Activated T-helper 17 cell treated with anti-CD3 and anti-CD28 coated beads, Interleukin-2, amount 50 U/mL, for 72 hours (primary cell): ENCODE data around the gene FAM193B. TPM values are rescaled to one million over a fixed set of nuclear protein-coding genes. Genes with fewer than 3 reads are reported as not detected.
"Not testable (repeated sequence)": the region's sequence is repeated elsewhere in the genome, so short reads cannot be mapped to it uniquely, and the experiment has no call there.

Source experiments
- ATAC-seq: fragments of 150-1000 bp; cut with Tn5 transposase; replicated peaks from 2 replicates; pipeline ENCODE4 v1.10.0; 2021; ENCODE audit warnings: mild to moderate bottlenecking, moderate library complexity
- H3K27ac Mint-ChIP-seq: one replicate; pipeline ENCODE4 v1.8.0; 2022; ENCODE audit warnings: mixed read lengths
- H3K27me3 Mint-ChIP-seq: one replicate; pipeline ENCODE4 v1.8.0; 2022; ENCODE audit warnings: mixed read lengths
- H3K36me3 Mint-ChIP-seq: one replicate; pipeline ENCODE4 v1.8.0; 2022; ENCODE audit warnings: low read depth, mild to moderate bottlenecking, mixed read lengths
- H3K4me1 Mint-ChIP-seq: one replicate; pipeline ENCODE4 v1.8.0; 2022; ENCODE audit warnings: mixed read lengths
- H3K4me3 Mint-ChIP-seq: one replicate; pipeline ENCODE4 v1.8.0; 2022; ENCODE audit warnings: mild to moderate bottlenecking, mixed read lengths
- H3K9me3 Mint-ChIP-seq: one replicate; pipeline ENCODE4 v1.8.0; 2022; ENCODE audit warnings: mixed read lengths
- total RNA-seq, 2 donors: library from RNA; stranded (reverse); gene quantifications; one replicate each; pipeline ENCODE4 v1.2.3, GENCODE V29; 2022

The FAM193B gene
- total RNA-seq, 2 donors from 2014 or later, result 67.5 to 72.3 TPM

DNA sequence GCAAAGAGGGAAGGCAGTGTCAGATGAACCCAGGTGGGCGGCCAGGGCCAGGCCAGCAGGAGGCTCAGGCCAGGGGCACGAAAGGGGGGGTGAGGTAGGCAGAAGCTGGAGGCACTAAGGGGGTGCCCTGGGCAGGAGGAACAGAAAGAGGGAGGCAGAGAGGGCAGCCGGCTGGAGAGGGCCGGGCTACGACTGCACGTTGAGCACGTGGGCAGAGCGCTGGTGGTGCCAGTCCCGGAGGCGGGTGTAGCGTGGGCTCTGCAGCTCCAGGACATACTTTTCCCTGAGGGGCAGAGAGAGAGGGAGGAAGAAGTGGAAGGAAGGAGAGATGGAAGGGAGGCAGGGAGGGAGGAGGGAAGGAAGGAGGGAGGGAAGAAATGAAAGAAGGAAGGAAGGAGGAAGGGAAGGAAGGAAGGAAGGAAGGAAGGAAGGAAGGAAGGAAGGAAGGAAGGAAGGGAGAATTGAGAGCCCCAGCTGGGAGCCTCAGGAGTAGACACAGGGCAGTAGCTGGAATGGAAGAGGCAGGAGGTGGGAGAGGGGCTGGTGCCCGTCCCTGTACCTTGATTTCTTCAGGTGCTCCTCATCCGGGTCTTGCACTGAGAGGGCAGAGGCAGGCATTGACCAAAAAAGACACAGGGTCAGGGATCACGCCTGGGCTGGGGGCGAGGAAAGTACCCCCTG is 63.9 kb downstream of the FAM193B start:
- no peak overlapping the region for H3K4me3 Mint-ChIP-seq
- H3K4me1 Mint-ChIP-seq, result peaks cover 8% of the 10 kb centered on the region
- peaks cover 17% of the 10 kb centered on the region for H3K36me3 Mint-ChIP-seq
- H3K9me3 Mint-ChIP-seq, result no peaks in the 10 kb centered on the region
- no peaks in the 10 kb centered on the region for H3K27me3 Mint-ChIP-seq
- no peak for ATAC-seq
- H3K27ac Mint-ChIP-seq, result no peak overlapping the region

DNA sequence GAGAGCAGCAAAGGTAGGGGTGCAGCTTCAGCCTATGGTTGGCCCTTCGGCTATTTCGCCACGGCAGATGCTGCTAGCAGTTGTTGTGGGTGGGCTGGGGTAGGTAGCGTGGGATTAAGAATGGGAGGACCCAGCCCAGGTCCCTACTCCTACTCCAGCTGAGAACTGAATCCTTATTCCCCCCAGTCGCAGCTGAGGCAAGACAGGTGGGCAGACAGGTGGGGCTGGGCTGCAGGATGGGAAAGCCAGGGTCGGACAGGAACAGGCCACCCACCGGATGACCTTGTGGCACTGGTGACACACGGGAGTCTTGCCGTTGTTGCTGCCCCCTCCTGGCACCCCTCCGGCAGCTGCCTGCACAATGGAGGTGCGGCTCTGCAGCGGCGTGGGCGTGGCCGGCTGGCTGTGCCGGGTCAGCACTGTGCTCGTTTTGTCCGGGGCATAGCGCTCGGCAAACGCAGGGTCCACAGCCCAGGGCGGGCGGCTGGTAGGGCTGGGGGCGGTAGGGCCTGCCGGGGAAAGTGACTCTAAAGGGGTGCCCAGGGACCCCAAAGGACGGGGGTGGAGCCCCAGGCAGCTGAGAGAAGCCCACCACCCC is 65.1 kb downstream of the FAM193B start:
- H3K4me1 Mint-ChIP-seq, result peaks cover 8% of the 10 kb centered on the region
- H3K36me3 Mint-ChIP-seq, result peaks cover 17% of the 10 kb centered on the region
- no peak overlapping the region for H3K4me3 Mint-ChIP-seq
- ATAC-seq, result no peak
- no peaks in the 10 kb centered on the region for H3K9me3 Mint-ChIP-seq
- no peaks in the 10 kb centered on the region for H3K27me3 Mint-ChIP-seq
- no peak overlapping the region for H3K27ac Mint-ChIP-seq

GRCh38 chr5:177487975-177488374 is 66.4 kb downstream of the FAM193B start:
- Mint-ChIP-seq H3K9me3 (no peaks in the 10 kb centered on the region), H3K27ac (no peak overlapping the region), H3K27me3 (no peaks in the 10 kb centered on the region), H3K4me3 (no peak overlapping the region), H3K36me3 (peaks cover 17% of the 10 kb centered on the region), H3K4me1 (peaks cover 5% of the 10 kb centered on the region)
- no peak for ATAC-seq

DNA sequence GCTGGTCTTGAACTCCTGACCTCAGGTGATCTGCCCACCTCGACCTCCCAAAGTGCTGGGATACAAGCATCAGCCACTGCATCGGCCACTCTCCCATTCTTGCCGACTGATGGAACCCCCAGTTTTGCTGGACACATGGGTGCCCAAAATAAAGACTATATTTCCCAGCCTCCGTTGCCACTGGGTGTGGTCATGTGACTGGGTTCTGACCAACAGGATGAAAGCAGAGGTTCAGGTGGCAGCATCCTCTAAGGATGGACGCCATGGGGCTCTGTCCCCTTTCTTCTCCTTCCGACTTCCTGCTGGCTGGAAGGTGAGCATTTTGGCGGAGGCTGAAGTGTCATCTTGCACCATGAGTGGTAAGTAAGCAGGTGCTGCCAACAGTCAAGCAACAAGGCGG is 67.2 kb downstream of the FAM193B start:
- H3K36me3 Mint-ChIP-seq, result peaks cover 17% of the 10 kb centered on the region
- no peaks in the 10 kb centered on the region for H3K4me1 Mint-ChIP-seq
- no peak for ATAC-seq
- H3K27ac Mint-ChIP-seq, result no peak overlapping the region
- no peaks in the 10 kb centered on the region for H3K9me3 Mint-ChIP-seq
- no peak overlapping the region for H3K4me3 Mint-ChIP-seq
- no peaks in the 10 kb centered on the region for H3K27me3 Mint-ChIP-seq

GRCh38 chr5:177486256-177486655 is 68.1 kb downstream of the FAM193B start:
- Mint-ChIP-seq H3K36me3 (peaks cover 16% of the 10 kb centered on the region), H3K27me3 (no peaks in the 10 kb centered on the region), H3K4me1 (no peaks in the 10 kb centered on the region), H3K27ac (no peak overlapping the region), H3K4me3 (no peak overlapping the region), H3K9me3 (no peaks in the 10 kb centered on the region)
- no peak for ATAC-seq

DNA sequence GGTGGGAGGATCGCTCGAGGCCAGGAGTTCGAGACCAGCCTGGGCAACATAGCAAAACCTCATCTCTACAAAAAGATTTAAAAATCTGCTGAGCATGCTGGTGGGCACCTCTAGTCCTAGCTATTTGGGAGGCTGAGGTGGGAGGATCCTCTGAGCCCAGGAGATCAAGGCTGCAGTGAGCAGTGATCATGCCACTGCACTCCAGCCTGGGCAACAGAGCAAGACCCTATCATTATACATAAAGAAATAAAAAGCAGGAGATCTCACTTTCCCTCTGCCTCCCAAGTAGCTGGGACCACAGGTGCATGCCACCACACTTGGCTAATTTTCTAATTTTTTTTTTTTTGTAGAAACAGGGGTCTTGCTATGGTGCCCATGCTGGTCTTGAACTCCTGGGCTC is 68.6 kb downstream of the FAM193B start:
- peaks cover 11% of the 10 kb centered on the region for H3K36me3 Mint-ChIP-seq
- H3K27ac Mint-ChIP-seq, H3K4me1 Mint-ChIP-seq, H3K9me3 Mint-ChIP-seq, H3K27me3 Mint-ChIP-seq, ATAC-seq, H3K4me3 Mint-ChIP-seq: not testable (repeated sequence)

- H3K4me1 Mint-ChIP-seq, result no peaks in the 10 kb centered on the region
- no peaks in the 10 kb centered on the region for H3K27me3 Mint-ChIP-seq
- no peak for ATAC-seq
- no peak overlapping the region for H3K27ac Mint-ChIP-seq
- peaks cover 3% of the 10 kb centered on the region for H3K36me3 Mint-ChIP-seq
- H3K9me3 Mint-ChIP-seq, result no peaks in the 10 kb centered on the region
- H3K4me3 Mint-ChIP-seq, result no peak overlapping the region
These were observed 69.3 kb downstream of the FAM193B start for GRCh38 chr5:177484902-177485549.

DNA sequence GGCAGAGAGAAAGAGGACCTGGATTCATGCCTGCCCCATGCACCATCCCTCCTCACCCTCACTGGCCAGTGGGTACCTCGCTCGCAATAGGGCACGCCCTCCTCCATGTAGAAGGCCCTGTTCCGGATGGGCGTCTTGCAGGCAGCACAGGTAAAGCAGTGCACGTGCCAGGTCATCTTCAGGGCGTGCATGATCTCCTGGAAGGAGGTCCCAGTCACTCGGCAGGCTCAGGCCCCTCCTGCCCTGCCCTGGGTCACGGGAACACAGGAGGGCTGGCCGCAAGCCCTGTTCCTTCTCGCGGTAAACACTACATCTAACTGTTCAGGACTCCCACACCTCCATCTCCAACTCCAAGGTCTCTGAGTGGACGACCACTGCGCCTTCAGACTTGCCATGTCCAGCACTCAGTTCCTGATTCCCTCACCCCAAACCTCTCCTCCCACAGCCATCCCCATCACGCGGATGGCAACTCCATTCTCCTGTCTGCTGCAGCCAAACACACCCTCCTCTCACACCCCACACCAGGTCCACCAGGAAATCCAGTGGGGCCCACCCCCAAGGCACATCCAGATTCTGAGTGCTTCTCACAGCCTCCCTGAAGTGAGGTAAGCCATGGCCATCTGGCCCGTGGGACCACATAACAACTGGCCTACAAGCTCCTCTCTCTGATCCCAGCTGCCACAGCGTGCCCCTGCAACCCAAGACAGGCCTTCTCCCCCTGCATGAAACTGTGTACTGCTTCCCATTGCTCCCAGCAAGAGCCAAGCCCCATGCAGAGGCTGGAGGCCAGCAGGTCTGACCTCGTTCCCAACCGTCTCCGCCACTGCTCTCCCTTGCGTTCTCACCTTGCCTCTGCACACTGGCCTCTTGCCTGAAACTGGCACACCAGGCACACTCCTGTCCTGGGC is 70.1 kb downstream of the FAM193B start:
- no peaks in the 10 kb centered on the region for H3K36me3 Mint-ChIP-seq
- no peaks in the 10 kb centered on the region for H3K9me3 Mint-ChIP-seq
- ATAC-seq, result no peak
- H3K4me1 Mint-ChIP-seq, result no peaks in the 10 kb centered on the region
- H3K27ac Mint-ChIP-seq, result no peak overlapping the region
- H3K27me3 Mint-ChIP-seq, result no peaks in the 10 kb centered on the region
- no peak overlapping the region for H3K4me3 Mint-ChIP-seq

DNA sequence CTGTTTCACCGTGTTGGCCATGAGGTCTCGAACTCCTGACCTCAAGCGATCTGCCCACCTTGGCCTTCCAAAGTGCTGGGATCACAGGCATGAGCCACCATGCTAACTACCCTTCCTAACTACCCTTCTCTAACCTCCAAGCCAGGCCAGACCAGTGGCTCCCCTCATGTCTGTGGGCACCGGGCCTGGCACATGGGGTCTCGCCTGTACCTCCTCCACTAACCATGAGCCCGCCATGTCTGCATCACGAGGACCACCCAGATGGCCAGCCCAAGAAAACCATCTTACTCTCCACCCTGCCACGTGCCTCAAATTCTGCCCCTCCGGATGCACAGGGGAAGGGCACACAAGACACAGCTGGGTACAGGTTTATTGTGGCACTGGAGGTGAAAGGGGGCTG is 71.3 kb downstream of the FAM193B start:
- no peaks in the 10 kb centered on the region for H3K9me3 Mint-ChIP-seq
- no peak overlapping the region for H3K27ac Mint-ChIP-seq
- H3K4me1 Mint-ChIP-seq, result no peaks in the 10 kb centered on the region
- ATAC-seq, result no peak
- no peaks in the 10 kb centered on the region for H3K27me3 Mint-ChIP-seq
- no peaks in the 10 kb centered on the region for H3K36me3 Mint-ChIP-seq
- no peak overlapping the region for H3K4me3 Mint-ChIP-seq

DNA sequence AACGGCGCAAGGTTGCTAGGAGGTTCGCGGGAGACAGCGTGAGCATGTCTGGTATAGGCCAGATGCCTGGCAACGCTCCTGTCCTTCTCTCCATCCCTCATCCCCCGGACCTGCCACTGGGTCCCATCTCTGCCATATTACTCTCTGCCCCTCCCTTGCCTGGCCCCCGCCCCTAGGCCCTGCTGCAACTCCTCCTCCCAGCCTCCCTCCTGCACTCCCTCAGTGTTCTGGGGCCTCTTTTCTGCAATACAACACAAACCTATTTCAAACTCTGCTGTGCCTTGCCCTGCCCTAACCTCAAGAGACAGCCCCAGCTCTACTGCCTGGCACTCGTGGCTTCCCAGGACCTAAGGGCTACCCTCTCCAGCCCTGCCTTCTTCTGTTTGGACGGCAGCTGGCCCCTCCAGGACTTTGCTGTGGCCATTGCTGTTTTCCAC is 72.0 kb downstream of the FAM193B start:
- no peaks in the 10 kb centered on the region for H3K9me3 Mint-ChIP-seq
- H3K36me3 Mint-ChIP-seq, result no peaks in the 10 kb centered on the region
- no peak overlapping the region for H3K4me3 Mint-ChIP-seq
- no peaks in the 10 kb centered on the region for H3K4me1 Mint-ChIP-seq
- ATAC-seq, result no peak
- H3K27ac Mint-ChIP-seq, result no peak overlapping the region
- no peaks in the 10 kb centered on the region for H3K27me3 Mint-ChIP-seq

DNA sequence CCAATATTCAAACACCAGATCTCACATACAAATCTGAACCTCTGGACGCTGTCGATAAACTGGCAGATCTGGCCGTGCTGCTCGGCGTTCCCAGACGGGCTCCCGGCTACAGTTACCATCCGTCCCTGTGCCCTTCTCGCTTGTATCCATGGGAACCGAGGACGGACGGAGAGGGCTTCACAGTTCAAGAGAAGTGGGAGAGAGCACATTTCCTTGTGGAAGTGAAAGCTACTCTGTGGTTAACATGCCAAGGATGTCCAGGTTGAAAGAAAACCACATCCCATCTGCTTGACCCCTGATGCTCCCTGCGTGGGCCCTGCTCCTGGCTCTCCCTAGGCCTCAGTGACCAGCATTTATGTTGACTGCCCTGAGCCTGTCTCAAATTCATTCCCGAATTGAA is 74.6 kb downstream of the FAM193B start:
- Mint-ChIP-seq H3K27ac (peak overlapping the region; percentile 61), H3K27me3 (no peaks in the 10 kb centered on the region), H3K4me3 (no peak overlapping the region), H3K36me3 (no peaks in the 10 kb centered on the region), H3K4me1 (peaks cover 10% of the 10 kb centered on the region), H3K9me3 (no peaks in the 10 kb centered on the region)
- ATAC-seq, result no peak

DNA sequence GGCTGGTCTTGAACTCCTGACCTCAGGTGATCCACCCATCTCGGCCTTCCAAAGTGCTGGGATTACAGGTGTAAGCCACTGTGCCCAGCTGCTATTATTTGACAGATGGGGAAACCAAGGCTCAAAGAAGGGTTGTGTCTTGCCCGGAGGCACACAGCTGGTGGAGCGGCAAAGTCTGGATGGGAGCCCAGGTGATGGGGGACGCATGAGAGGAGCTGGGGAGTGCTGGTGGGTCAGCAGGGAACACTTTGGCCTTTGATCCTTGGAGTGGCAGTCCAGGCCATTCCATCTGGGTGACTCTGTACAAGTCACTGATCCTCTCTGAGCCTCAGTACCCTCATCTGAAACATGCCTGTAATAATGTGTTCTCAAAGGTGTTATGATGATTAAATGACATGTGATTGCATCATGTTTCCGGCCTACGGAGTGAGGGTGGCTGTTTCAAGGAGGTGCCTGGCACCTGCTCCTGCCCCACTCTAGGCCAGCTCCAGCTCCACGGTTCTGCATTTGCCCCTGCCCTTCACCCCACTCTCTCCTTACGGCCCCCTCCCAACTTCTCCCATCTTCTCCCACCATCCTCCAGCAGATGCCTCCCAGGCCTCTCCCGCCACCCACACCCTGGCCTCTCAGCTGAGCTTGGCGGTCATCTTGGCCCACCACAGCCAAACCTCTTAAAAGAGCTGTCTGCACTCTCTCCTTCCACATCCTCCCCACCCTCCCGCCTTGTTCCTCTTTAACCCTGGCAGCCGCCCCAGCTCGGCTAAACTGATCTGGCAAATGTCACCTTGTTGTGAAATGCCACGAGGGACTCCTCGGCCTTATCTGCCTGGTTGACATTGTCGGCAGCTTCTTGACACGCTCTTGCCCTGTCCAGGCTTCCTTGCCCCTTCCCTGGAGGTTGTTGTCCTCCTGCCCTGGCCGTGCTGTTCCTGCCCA is 75.4 kb downstream of the FAM193B start:
- peaks cover 4% of the 10 kb centered on the region for H3K36me3 Mint-ChIP-seq
- H3K27ac Mint-ChIP-seq, result peak overlapping the region; percentile 61
- H3K4me1 Mint-ChIP-seq, result peaks cover 14% of the 10 kb centered on the region
- no peak overlapping the region for H3K4me3 Mint-ChIP-seq
- H3K9me3 Mint-ChIP-seq, result no peaks in the 10 kb centered on the region
- H3K27me3 Mint-ChIP-seq, result peaks cover 4% of the 10 kb centered on the region
- ATAC-seq, result peak; percentile 63

DNA sequence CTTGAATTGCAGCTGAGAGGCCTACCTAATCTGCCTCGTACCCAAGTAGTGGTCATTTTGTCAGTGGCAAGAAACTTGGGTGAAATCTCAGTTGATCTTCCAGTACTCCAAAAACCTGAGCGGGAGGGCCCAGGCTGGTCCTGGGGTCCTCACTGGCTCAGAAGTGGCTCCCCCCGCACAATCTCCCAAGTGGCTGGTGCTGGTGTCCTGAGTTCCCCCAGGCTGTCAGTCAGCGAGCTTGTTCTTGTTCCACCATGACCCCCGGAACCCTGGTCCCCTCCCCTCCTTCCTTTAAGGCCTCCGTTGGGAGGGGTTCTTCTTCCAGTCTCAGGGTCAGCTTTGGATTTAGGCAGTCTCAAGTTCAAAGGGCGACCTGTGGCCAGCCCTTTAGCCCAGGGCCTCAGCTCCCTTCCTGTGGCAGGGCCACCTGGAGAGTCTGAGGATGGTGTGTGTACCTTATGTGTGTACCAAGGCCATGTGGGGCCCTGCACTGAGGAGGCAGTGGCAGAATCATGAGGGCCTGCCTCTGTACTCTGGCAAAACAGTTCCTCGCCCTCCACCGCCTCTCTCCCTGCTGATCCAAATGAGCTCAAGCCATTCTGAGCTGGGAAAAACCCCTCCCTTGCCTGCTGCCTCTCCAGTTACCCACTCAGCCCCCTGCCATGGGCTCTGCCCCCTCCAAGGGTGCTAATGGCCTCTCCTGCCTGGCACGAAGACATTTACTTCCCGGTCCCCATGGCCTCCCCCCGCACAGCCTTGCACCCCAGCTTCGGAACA is 76.5 kb downstream of the FAM193B start:
- no peak overlapping the region for H3K4me3 Mint-ChIP-seq

More for the DNA sequence above, 76.5 kb downstream of the FAM193B start:
- no peaks in the 10 kb centered on the region for H3K9me3 Mint-ChIP-seq
- peaks cover 5% of the 10 kb centered on the region for H3K36me3 Mint-ChIP-seq
- H3K4me1 Mint-ChIP-seq, result peaks cover 17% of the 10 kb centered on the region
- peak overlapping the region; percentile 56 for H3K27ac Mint-ChIP-seq
- H3K27me3 Mint-ChIP-seq, result peaks cover 7% of the 10 kb centered on the region
- no peak for ATAC-seq
